Coronary artery (tissue), 2 donors: ENCODE results near the gene PNPLA3.

Experiments
- DNase-seq: peaks from one replicate; pipeline ENCODE4 v3.0.0-alpha.2; 2017; ENCODE audit warnings: low spot score
- H3K27ac ChIP-seq, 2 donors: fragments of 200-600 bp; sonication (generic); one replicate each; pipeline ENCODE4 v1.5.1; 2016 to 2019
- H3K4me3 ChIP-seq: fragments of 200-600 bp; sonication (generic); 2 replicates; pipeline ENCODE4 v1.5.1; 2016; ENCODE audit warnings: mild to moderate bottlenecking, moderate library complexity
- CTCF ChIP-seq: fragments of 200-600 bp; sonication (generic); IDR thresholded peaks from one replicate; pipeline ENCODE4 v1.5.1; 2019; ENCODE audit warnings: antibody characterized with exemption

The PNPLA3 gene

DNA sequence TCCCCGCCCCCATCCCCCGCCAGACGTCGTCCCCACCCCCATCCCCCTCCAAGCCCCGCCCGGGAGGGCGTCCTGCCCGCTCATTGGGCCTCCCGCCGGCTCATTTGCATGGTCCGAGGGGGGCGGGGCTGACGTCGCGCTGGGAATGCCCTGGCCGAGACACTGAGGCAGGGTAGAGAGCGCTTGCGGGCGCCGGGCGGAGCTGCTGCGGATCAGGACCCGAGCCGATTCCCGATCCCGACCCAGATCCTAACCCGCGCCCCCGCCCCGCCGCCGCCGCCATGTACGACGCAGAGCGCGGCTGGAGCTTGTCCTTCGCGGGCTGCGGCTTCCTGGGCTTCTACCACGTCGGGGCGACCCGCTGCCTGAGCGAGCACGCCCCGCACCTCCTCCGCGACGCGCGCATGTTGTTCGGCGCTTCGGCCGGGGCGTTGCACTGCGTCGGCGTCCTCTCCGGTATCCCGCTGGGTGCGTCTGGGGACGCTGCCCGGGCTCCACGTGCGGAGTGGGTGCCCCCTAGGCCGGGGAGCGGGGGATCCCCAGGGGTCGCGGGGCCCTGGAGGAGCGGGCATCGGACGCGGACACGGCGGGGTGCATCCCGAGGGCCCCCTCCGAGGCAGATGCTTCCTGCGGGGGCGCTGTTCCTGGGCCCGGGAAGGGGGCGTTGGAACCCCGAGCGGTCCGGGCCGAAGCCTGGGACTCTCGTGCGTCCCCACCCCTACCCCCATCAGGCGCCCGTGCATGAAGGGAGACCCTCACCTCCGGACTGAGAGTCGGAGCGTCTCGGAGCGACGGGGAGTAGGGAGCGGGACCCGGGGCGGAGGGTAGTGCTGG, at the start of gene PNPLA3:
TSS of gene PNPLA3 (plus strand) at position 175 of the 834 bp plus-strand sequence. CDS start at position 282, 107 bp downstream.
- Histone ChIP-seq H3K27ac (no peak within 1 kb of the TSS), H3K4me3 (peak within 1 kb of the TSS; percentile 77)
- peak; percentile 82 for DNase-seq

DNA sequence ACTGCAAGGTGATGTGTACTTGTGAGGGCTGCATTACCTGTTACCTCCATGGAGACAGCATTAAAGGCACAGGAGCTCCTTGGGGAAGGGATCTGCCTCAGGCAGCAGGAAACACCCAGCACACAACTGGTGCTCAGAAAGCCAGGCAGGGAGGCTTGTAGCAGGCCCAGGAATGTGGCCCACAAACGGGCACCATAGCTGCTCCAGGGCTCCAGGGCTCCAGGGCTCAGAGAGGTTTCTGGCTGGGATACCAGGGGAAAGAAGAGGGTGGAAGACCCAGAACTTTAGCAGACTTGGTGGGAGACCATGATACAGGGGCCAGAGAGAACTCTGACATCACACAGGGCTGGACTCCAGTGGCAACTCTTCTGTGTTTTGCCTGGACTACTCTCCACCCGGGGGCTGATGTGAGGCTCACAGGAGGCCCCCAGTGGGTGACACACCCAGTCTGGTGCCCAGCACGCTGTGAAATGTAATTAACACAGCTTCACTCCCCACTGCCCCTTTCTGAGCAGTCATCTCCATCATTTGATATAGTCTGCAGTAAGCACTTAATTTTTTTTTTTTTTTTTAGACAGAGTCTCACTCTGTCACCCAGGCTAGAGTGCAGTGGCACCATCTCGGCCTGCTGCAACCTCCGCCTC, 46.6 kb upstream of the PNPLA3 start:
- Histone ChIP-seq H3K27ac (no peak overlapping the region), H3K4me3 (no peak overlapping the region)
- no peak for DNase-seq
- TF ChIP-seq CTCF, result no peak

More for the DNA sequence above, at the start of gene PNPLA3:
- no peak for TF ChIP-seq CTCF

DNA sequence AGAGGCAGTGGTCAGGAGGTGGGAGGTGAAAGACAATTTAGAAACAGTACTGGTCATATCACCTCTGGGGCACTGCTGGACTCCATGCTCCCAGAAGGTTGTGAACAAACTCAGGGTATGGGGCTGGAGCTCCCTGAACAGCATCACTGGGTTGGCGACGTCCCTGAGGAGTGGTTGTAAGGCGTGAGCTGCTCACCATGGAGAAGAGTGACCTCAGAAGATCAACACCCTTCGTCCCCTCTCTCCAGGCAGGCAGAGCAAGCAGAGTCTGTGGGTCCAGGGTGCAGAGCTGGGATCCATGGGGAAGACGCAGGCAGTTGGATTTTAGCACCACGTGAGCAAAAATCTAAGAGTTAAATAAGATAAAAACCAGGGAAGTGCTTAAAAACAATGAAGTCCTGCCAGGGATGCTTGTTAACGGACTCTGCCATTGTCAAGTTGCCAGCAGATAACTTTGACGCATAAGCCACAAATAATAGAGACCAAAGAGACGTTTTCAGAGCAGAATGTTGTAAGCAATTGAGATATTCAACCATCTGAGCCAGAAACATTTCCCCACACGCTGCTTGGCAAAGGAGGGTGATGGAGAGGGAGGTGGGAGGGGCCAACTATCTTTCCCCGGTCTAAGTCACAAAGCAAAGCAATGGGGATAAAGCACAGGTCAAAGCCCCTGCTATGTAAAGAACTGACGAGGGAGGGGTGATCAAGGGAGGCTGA, 45.4 kb upstream of the PNPLA3 start:
- DNase-seq, result no peak
- no peak overlapping the region for H3K27ac ChIP-seq
- TF ChIP-seq CTCF, result no peak
- no peak overlapping the region for H3K4me3 ChIP-seq

DNA sequence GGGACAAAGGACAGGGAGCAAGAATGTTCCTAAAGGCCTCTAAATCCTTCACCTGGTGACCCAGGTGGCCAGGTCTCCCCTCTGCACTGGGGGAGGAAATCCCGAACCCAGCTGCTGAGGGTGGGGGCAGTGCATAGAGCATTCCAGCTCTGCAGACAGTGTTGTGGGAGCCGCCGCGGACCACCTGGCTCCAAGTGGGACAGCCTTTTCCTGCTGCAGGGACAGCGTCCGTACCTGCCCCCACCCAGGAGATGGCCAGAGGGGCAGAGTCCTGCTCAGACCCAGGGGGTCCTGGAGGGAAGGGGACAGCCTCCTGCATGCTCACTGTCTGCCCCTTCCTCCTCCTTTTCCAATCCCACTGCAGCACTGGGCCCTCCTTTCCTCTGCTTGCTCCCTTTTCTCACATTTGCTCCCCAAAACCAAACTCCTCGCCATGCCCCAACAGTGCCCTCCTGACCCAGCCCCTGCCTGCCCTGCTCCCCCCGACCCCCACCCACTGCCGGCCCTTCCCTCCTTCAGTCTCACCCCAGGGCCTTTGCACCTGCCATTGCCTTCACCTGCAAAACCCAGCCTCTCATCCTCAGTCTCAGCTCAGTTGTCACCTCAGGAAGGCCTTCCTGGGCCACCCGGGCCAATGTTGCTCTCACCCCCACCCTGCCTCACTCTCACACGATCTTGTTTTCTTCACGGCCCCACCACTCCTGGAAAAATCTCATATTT, 44.6 kb upstream of the PNPLA3 start:
- TF ChIP-seq CTCF, result no peak
- DNase-seq, result no peak
- H3K4me3 ChIP-seq, result no peak overlapping the region
- no peak overlapping the region for H3K27ac ChIP-seq

DNA sequence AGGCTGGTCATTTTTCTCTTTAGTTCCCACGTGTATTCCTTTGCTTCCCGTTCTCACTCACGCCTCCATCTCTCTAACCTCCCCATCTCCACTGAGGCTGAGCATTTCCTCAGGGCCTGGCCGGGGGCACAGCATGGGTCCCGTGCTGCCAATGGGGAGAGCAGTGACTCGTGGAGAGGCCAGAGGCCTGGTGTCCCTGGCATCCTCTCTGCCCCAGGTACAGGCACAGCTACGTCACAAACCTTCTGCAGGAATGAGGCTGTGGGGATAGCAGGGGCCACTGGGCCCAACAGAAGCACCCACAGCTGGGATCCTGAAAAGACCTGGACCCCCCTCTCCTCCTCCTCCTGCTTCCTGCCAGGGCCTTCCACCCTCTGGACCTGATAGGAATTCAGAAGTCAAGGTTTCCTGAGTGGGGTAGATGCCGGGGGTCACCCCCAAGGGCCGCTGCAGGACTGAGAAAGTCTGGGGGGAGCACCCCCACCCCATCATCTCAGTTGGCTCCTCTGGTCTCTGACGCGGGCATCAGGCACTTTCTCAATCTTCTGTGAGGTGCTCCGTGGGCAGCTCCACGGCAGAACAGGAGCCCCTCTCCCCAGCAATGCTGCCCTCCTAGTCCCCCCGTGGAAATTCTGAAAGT, 43.6 kb upstream of the PNPLA3 start:
- no peak for TF ChIP-seq CTCF
- no peak overlapping the region for H3K4me3 ChIP-seq
- no peak for DNase-seq
- no peak overlapping the region for H3K27ac ChIP-seq

DNA sequence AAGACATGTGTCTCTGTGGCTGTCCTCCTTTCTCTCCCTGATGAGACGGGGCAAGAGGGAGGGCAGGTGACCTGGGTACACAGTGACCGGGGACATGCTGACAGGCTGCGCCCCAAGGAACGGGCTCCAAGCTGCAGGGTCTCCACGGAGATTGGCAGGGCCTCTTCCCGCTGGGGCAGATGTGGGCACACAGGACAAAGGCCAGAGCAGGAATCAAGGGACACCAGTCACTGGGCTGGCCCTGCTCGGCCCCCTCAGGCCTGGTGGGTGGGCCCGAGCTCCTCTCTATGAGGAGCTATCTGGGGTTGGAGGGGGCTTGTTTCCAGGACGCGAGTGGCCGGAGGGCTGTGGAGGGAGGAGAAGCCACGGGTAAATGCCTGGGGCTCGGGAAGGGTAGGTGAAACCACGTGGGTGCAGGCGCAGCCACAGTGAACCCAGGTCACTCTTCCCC, 43.0 kb upstream of the PNPLA3 start:
- Histone ChIP-seq H3K27ac (no peak overlapping the region), H3K4me3 (no peak overlapping the region)
- TF ChIP-seq CTCF, result no peak
- no peak for DNase-seq
